ENCODE measurements around the gene CDK17.

GRCh38 chr12:96350982-96351381 lies 49.3 kb downstream of the CDK17 start:
- TF ChIP-seq CTCF (IDR thresholded peaks at IDR 0.05): no peak
- TF ChIP-seq EP300 (IDR thresholded peaks at IDR 0.05): no peak
- TF ChIP-seq POLR2A (IDR thresholded peaks at IDR 0.05): no peak
